MG63 (cell line): ENCODE data around the gene NSFL1C. TPM values are rescaled to one million over a fixed set of nuclear protein-coding genes. Genes with fewer than 3 reads are reported as not detected.

ENCODE experiments used
- DNase-seq: peaks from one replicate; pipeline ENCODE4 v3.0.0-alpha.2; 2020
- H3K27me3 ChIP-seq: fragments of 250-450 bp; sonication (Bioruptor Pico); 2 replicates; pipeline ENCODE4 v1.5.1; 2020; ENCODE audit warnings: mild to moderate bottlenecking, moderate library complexity
- H3K36me3 ChIP-seq: fragments of 250-450 bp; sonication (Bioruptor Pico); 2 replicates; pipeline ENCODE4 v1.5.1; 2020; ENCODE audit warnings: mild to moderate bottlenecking, moderate library complexity
- H3K4me3 ChIP-seq: fragments of 250-450 bp; sonication (Bioruptor Pico); 2 replicates; pipeline ENCODE4 v1.5.1; 2020; ENCODE audit warnings: mild to moderate bottlenecking, moderate library complexity
- H3K9me3 ChIP-seq: fragments of 250-450 bp; sonication (Bioruptor Pico); 2 replicates; pipeline ENCODE4 v1.5.1; 2020; ENCODE audit warnings: mild to moderate bottlenecking, moderate library complexity
- total RNA-seq: library from RNA; depleted of rRNA; stranded (reverse); fragments of >200 nt; shearing (Covaris generic); gene quantifications from 2 replicates; pipeline ENCODE4 v1.2.3, GENCODE V29; 2014; ENCODE audit warnings: low replicate concordance

The NSFL1C gene
- total RNA-seq, 1 experiment from 2014 or later = 57.6 TPM

GRCh38 chr20:1469306-1469905, 2.8 kb upstream of the NSFL1C start:
- no peak overlapping the region for H3K4me3 ChIP-seq

DNA sequence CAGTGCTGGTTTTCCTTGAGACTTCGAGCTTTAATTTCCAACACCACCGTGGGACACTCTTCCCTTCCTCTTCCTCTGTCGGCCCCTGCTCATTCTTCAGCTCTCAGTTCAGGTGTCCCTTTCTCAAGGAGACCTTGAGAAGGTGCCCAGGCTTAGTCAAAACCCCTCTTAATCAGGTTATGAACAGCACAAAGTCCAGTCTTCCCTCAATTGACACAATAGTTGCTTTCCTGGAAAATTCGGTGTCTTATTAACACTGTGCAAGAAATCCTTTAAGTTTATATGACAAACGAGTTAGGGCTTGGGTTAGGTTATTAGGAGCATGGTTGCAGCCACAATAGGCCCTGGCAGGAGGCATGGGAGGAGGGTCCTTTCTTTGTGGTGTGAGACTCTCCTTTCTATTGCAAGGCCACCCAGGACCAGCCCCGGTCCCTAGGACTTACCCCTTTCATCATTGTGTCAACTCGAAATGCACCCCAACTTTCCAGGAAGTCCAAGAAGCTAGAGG, 1.5 kb upstream of the NSFL1C start:
- DNase-seq = no peak
- Histone ChIP-seq H3K4me3 (no peak overlapping the region), H3K27me3 (no peaks in the 10 kb centered on the region), H3K9me3 (no peaks in the 10 kb centered on the region), H3K36me3 (peaks cover 7% of the 10 kb centered on the region)

More at GRCh38 chr20:1469306-1469905, 2.8 kb upstream of the NSFL1C start:
- DNase-seq = no peak
- H3K27me3 ChIP-seq = no peaks in the 10 kb centered on the region
- no peaks in the 10 kb centered on the region for H3K36me3 ChIP-seq
- no peaks in the 10 kb centered on the region for H3K9me3 ChIP-seq

- no peak for DNase-seq
Measured at GRCh38 chr20:1467355-1468116, 887 bp upstream of the NSFL1C start.

DNA sequence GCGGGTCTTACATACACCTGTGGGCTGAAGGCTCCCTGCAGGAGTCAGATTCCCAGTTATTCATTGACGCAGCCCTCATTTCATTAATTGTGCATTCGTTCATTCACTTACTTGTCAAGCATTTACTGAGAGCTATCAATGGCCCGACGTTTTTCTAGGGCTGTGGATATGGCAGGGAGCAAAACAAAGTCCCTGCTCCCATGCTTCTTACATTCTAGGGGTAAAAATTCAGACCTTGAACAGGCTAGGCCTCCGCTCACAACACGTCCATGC, 369 bp upstream of the NSFL1C start:
- Histone ChIP-seq H3K36me3 (peaks cover 8% of the 10 kb centered on the region), H3K27me3 (no peaks in the 10 kb centered on the region), H3K4me3 (no peak overlapping the region; the same call in 1 of the 2 replicates), H3K9me3 (no peaks in the 10 kb centered on the region)
- DNase-seq = no peak

More at GRCh38 chr20:1467355-1468116, 887 bp upstream of the NSFL1C start:
- H3K4me3 ChIP-seq = no peak overlapping the region
- H3K36me3 ChIP-seq = peaks cover 8% of the 10 kb centered on the region
- no peaks in the 10 kb centered on the region for H3K27me3 ChIP-seq
- H3K9me3 ChIP-seq = no peaks in the 10 kb centered on the region

DNA sequence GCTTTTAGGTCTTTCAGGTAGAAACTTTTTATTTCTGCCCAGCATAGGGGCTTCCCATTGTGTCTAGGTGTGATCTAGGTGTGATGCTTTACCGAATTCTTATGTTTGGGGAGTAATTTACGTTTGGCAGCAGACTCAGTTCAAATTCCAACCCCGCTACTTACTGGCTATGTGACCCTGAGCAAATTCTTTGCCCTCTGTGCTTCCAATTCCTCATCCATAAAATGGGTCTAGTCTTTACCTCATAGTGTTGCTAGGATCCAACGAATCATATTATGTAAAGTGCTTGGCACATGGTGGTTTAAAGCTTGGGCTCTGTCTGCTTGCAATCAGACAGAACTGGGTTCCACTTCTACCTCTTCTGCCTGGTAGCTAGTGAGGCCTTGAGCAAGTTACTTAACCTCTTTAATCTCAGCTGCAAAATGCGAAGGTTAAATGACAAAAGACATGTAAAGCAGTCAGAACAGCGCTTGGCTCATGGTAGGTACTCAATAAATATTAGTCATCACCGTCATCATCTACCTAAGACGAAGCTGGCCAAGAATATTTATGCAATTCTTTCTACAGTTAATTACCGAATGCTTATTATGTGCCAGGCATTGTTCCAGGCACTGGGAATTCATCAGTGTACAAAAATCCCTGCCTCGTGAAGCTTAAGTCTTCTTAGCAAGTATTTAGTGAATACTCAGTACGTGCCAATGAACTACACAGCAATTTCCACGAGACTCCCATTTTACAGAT, 1.0 kb downstream of the NSFL1C start:
- Histone ChIP-seq H3K27me3 (no peaks in the 10 kb centered on the region), H3K36me3 (peaks cover 10% of the 10 kb centered on the region), H3K9me3 (no peaks in the 10 kb centered on the region), H3K4me3 (peak overlapping the region; percentile 89)
- no peak for DNase-seq

DNA sequence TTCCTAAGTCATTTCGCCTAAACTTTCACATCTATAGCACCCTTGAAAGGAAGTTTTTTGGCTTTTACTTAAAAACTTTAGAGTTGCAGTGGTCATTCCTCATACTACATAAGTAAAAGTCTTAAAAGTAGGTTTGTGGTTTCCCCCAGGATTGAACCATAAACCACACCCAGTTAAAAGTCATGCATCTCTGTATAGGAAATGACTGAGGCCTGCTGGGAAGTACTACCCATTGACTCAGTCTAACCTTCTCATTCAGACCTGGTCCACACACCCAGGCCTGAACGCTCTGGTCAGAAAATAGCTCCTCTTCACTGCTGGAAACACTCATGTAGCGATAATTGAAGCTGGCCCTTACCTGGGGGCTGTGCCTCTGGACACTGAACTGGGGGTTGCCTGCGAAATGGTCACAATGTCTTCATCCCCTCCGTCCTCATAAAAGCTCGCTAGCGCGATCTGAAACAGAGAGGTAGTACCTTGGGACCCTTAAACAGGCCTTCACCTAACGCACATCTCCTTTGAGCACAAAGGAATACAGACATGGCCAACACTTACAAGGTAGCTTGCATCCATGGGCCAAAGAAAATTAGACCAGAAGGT, 2.6 kb downstream of the NSFL1C start:
- H3K27me3 ChIP-seq = no peaks in the 10 kb centered on the region
- no peak overlapping the region for H3K4me3 ChIP-seq
- no peaks in the 10 kb centered on the region for H3K9me3 ChIP-seq
- H3K36me3 ChIP-seq = peaks cover 10% of the 10 kb centered on the region
- no peak for DNase-seq

GRCh38 chr20:1462834-1463233, 3.8 kb downstream of the NSFL1C start:
- no peak for DNase-seq
- Histone ChIP-seq H3K36me3 (peaks cover 12% of the 10 kb centered on the region), H3K9me3 (no peaks in the 10 kb centered on the region), H3K27me3 (no peaks in the 10 kb centered on the region), H3K4me3 (no peak overlapping the region)

GRCh38 chr20:1462001-1462400, 4.6 kb downstream of the NSFL1C start:
- DNase-seq = no peak
- no peak overlapping the region for H3K4me3 ChIP-seq
- no peaks in the 10 kb centered on the region for H3K27me3 ChIP-seq
- peaks cover 16% of the 10 kb centered on the region for H3K36me3 ChIP-seq
- H3K9me3 ChIP-seq = no peaks in the 10 kb centered on the region

DNA sequence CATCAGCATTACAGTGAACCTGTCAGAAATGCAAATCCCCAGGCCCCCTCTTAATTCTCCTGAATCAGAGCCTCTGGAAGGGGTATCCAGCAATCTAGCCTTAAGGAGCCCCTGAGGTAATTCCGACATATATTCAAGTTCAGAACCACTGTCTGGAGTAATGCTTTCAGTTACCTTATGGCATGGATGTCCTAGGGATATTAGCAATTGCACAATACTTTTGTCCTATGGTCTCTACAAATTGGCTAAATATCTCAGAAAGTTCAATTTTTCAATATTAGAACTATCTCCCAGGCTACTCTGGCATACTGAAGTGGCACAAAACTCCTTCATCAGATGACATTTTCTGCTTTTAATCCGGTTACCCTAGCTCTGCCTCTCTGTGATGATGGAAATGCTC, 6.4 kb downstream of the NSFL1C start:
- H3K36me3 ChIP-seq = peaks cover 19% of the 10 kb centered on the region
- H3K27me3 ChIP-seq = no peaks in the 10 kb centered on the region
- no peak for DNase-seq
- H3K9me3 ChIP-seq = no peaks in the 10 kb centered on the region
- no peak overlapping the region for H3K4me3 ChIP-seq

DNA sequence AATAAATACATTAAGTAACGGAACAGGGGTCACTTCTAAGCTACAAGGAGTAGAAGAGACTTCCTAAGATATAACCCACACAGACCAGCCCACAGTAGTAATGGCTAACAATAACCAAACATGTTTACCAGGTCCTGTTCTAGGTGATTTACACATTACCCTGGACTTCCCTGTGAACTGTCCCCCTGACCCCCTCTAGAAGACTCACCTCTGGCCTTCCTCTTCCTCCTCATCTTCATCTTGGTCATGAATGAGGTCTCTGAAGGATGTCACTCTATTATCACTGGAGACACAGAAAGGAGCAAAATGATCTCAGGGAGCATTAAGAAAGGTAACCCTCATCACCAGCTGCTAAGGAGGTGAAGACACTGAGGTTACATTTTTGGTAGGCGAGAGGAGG, 8.7 kb downstream of the NSFL1C start:
- Histone ChIP-seq H3K4me3 (no peak overlapping the region), H3K27me3 (no peaks in the 10 kb centered on the region), H3K9me3 (no peaks in the 10 kb centered on the region), H3K36me3 (peaks cover 19% of the 10 kb centered on the region)
- DNase-seq = no peak

- H3K9me3 ChIP-seq = no peaks in the 10 kb centered on the region
- no peak overlapping the region for H3K4me3 ChIP-seq
- no peak for DNase-seq
- no peaks in the 10 kb centered on the region for H3K27me3 ChIP-seq
- peaks cover 27% of the 10 kb centered on the region for H3K36me3 ChIP-seq
Measured at GRCh38 chr20:1456300-1456699, 10.3 kb downstream of the NSFL1C start.

DNA sequence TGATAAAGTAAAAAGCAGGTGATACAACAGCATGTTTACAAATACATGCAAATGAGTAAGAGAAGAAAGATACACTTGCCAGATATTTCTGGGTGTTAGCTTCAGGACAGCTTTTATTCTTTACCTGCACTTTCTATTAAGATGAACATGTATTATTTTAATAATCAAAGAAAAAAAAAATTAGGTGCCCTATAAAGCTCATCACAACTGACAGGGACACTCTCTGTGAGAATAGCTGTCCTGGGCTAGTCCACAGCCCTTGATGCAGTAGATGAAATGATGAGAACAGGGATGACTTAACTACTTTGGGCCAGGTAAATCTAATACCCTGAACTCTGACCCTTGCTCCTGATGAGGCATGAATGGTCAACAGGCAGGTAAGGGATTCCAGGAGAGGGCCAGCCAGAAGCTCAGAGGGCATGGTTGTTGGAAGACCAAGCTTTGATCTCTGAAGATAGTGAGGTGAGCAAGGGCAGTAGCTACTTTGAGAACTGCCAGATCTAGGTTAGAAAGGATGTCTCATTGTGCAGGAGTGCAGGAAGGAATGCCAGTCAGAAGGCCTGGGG, 15.6 kb downstream of the NSFL1C start:
- H3K4me3 ChIP-seq = no peak overlapping the region
- peaks cover 29% of the 10 kb centered on the region for H3K36me3 ChIP-seq
- H3K9me3 ChIP-seq = no peaks in the 10 kb centered on the region
- H3K27me3 ChIP-seq = no peaks in the 10 kb centered on the region
- no peak for DNase-seq

GRCh38 chr20:1449370-1449769, 17.3 kb downstream of the NSFL1C start:
- peaks cover 27% of the 10 kb centered on the region for H3K36me3 ChIP-seq
- H3K4me3 ChIP-seq = no peak overlapping the region
- H3K27me3 ChIP-seq = no peaks in the 10 kb centered on the region
- no peak for DNase-seq
- no peaks in the 10 kb centered on the region for H3K9me3 ChIP-seq

DNA sequence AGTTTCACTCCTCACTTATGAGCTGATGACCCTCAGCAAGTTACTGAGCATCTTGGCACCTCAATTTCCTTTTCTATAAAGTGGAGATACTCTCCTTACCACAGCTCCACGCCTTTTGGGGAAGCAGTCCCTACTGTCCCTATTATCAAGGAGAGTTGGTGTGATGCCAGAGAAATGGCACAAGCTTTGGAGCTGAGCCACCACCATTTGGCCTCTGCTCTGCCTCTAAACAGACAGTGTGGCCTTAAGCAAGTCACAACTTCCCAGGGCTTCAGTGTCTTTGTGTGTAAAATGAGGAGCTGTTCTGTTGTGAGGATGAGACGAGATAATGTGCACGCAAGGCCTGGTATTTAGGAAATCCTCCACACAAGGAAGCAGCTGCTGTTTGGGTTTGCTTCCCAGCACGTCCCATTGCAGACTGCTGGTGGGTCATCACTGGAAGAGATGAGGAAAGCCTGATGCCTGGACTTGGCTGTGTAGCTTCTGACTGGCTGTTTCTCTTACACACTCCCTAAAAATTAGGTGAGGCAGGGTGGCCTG, 18.5 kb downstream of the NSFL1C start:
- Histone ChIP-seq H3K4me3 (no peak overlapping the region), H3K36me3 (peaks cover 26% of the 10 kb centered on the region), H3K9me3 (no peaks in the 10 kb centered on the region)

DNA sequence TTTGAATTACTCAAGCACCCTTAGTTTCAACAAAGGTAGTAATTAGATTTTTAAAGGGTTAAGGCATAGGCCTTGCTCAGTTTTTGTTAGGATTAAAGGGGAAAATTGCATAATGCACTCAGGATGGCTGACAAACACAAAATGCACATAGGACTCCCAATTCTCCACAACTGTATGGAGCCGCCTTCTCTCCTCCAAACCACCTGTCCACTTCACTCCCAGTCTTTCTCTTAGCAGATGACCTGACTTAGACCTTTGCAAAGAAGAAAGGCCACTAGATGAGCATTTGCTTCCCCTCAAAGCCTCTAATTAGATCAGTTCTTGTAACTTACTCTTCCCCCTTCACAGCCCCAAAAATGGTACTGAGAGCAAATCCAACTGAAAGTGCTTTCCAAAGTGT, 20.1 kb downstream of the NSFL1C start:
- Histone ChIP-seq H3K9me3 (no peaks in the 10 kb centered on the region), H3K36me3 (peaks cover 15% of the 10 kb centered on the region), H3K27me3 (no peaks in the 10 kb centered on the region), H3K4me3 (no peak overlapping the region)
- DNase-seq = no peak

More for the DNA sequence above, 18.5 kb downstream of the NSFL1C start:
- no peak for DNase-seq
- H3K27me3 ChIP-seq = no peaks in the 10 kb centered on the region

DNA sequence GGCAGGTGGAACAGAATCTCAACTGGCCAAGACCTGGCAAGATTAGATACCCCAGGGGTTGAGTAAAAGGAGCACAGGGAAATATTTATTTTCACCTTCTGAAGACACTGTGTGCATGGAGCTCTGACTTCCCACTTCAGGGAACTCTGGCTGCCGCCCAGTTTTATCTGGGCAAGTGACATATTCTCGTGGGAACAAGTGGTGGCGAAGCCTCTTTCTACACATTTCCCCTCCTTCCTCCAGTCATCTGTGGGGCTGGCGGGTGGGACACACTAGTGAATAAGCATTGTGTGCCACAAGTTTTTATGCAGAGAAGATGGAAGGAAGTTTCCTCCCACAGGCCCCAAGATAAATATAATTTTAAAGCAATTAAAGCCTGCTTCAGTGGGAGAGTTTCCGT, 23.6 kb downstream of the NSFL1C start:
- no peak for DNase-seq
- Histone ChIP-seq H3K9me3 (no peaks in the 10 kb centered on the region), H3K27me3 (no peaks in the 10 kb centered on the region), H3K4me3 (no peak overlapping the region), H3K36me3 (peaks cover 7% of the 10 kb centered on the region; the same call in 1 of the 2 replicates)
